ENCODE measurements around the gene BMPR1B.

BMPR1B gene

GRCh38 chr4:95014068-95014467 lies 256.3 kb downstream of the BMPR1B start:
- Histone ChIP-seq H3K36me3 (replicated peaks; ENCODE audit: insufficient read depth, low read length) (no peaks in the 10 kb centered on the region), H3K9me3 (replicated peaks; ENCODE audit: insufficient read depth, low read length) (no peaks in the 10 kb centered on the region), H3F3A (ENCODE audit: insufficient read depth, low read length) (no peaks in the 10 kb centered on the region), H3K4me1 (ENCODE audit: low read length) (no peaks in the 10 kb centered on the region), H3K79me2 (ENCODE audit: low read length) (no peaks in the 10 kb centered on the region), H3K4me3 (ENCODE audit: low read length) (no peak overlapping the region), H3K9me2 (replicated peaks; ENCODE audit: insufficient read depth, low read length) (no peaks in the 10 kb centered on the region), H3K9ac (ENCODE audit: low read length) (no peak overlapping the region), H3K27ac (ENCODE audit: low read length) (no peak overlapping the region), H3K4me2 (ENCODE audit: low read depth, low read length) (no peak overlapping the region), H3K27me3 (replicated peaks; ENCODE audit: insufficient read depth, low read length) (no peaks in the 10 kb centered on the region), H2AFZ (ENCODE audit: low read length) (no peak overlapping the region), H4K20me1 (ENCODE audit: insufficient read depth, low read length) (no peaks in the 10 kb centered on the region)
- no peak for DNase-seq
- no peak for TF ChIP-seq CTCF (IDR thresholded peaks at IDR 0.05; ENCODE audit: low read length)
- no peak for TF ChIP-seq EZH2 (optimal IDR thresholded peaks at IDR 0.05; ENCODE audit: low read depth, low read length)
- TF ChIP-seq EZH2phosphoT487 (IDR thresholded peaks at IDR 0.05; ENCODE audit: low read length): no peak

- Histone ChIP-seq H3K27ac (ENCODE audit: low read length) (no peak overlapping the region), H3K4me1 (ENCODE audit: low read length) (no peaks in the 10 kb centered on the region), H3K27me3 (replicated peaks; ENCODE audit: insufficient read depth, low read length) (no peaks in the 10 kb centered on the region), H3K79me2 (ENCODE audit: low read length) (no peaks in the 10 kb centered on the region), H2AFZ (ENCODE audit: low read length) (no peak overlapping the region), H4K20me1 (ENCODE audit: insufficient read depth, low read length) (no peaks in the 10 kb centered on the region), H3K36me3 (replicated peaks; ENCODE audit: insufficient read depth, low read length) (no peaks in the 10 kb centered on the region), H3K9me2 (replicated peaks; ENCODE audit: insufficient read depth, low read length) (no peaks in the 10 kb centered on the region), H3K9me3 (replicated peaks; ENCODE audit: insufficient read depth, low read length) (no peaks in the 10 kb centered on the region), H3K4me2 (ENCODE audit: low read depth, low read length) (no peak overlapping the region), H3F3A (ENCODE audit: insufficient read depth, low read length) (no peaks in the 10 kb centered on the region), H3K4me3 (ENCODE audit: low read length) (no peak overlapping the region), H3K9ac (ENCODE audit: low read length) (no peak overlapping the region)
- no peak for TF ChIP-seq CTCF (IDR thresholded peaks at IDR 0.05; ENCODE audit: low read length)
- no peak for TF ChIP-seq EZH2 (optimal IDR thresholded peaks at IDR 0.05; ENCODE audit: low read depth, low read length)
- no peak for TF ChIP-seq EZH2phosphoT487 (IDR thresholded peaks at IDR 0.05; ENCODE audit: low read length)
- DNase-seq: no peak
These were observed 259.7 kb downstream of the BMPR1B start for GRCh38 chr4:95017305-95018064.

GRCh38 chr4:95018785-95019184 lies 261.0 kb downstream of the BMPR1B start:
- Histone ChIP-seq H3K36me3 (replicated peaks; ENCODE audit: insufficient read depth, low read length) (no peaks in the 10 kb centered on the region), H3K27ac (ENCODE audit: low read length) (no peak overlapping the region), H3K9me2 (replicated peaks; ENCODE audit: insufficient read depth, low read length) (no peaks in the 10 kb centered on the region), H3F3A (ENCODE audit: insufficient read depth, low read length) (no peaks in the 10 kb centered on the region), H3K9ac (ENCODE audit: low read length) (no peak overlapping the region), H3K4me3 (ENCODE audit: low read length) (no peak overlapping the region), H3K4me1 (ENCODE audit: low read length) (no peaks in the 10 kb centered on the region), H3K9me3 (replicated peaks; ENCODE audit: insufficient read depth, low read length) (no peaks in the 10 kb centered on the region), H3K27me3 (replicated peaks; ENCODE audit: insufficient read depth, low read length) (no peaks in the 10 kb centered on the region), H4K20me1 (ENCODE audit: insufficient read depth, low read length) (no peaks in the 10 kb centered on the region), H2AFZ (ENCODE audit: low read length) (no peak overlapping the region), H3K79me2 (ENCODE audit: low read length) (no peaks in the 10 kb centered on the region), H3K4me2 (ENCODE audit: low read depth, low read length) (no peak overlapping the region)
- TF ChIP-seq CTCF (IDR thresholded peaks at IDR 0.05; ENCODE audit: low read length) (no peak), EZH2 (optimal IDR thresholded peaks at IDR 0.05; ENCODE audit: low read depth, low read length) (no peak), EZH2phosphoT487 (IDR thresholded peaks at IDR 0.05; ENCODE audit: low read length) (no peak)
- DNase-seq: no peak

All from MM.1S (cell line).